HepG2 (cell line): Measurements from ENCODE around the gene EIF4EBP3. TPM values are rescaled to one million over a fixed set of nuclear protein-coding genes. Genes with fewer than 3 reads are reported as not detected.

Experiments used
- ATAC-seq: fragments of 200-7000 bp; cut with Tn5 transposase; 3 replicates; pipeline ENCODE4 v1.9.1; 2020; ENCODE audit warnings: mild to moderate bottlenecking, moderate library complexity
- BruUV-seq: library from RNA; stranded (reverse); fragments of 400-500 nt; replicated peaks from 2 replicates; lab custom pipeline; 2021; lab: Mats Ljungman, UMichigan
- CTCF ChIA-PET: fragments of 300-600 bp; formaldehyde crosslinking; extraction: SDS; loops from one replicate; lab custom pipeline; 2021; ENCODE audit warnings: low total read pairs, inconsistent platforms, low intra/inter-chr PET ratio; lab: Yijun Ruan, JAX
- POLR2A ChIA-PET: fragments of 350-600 bp; sonication (Branson Sonifier 250); formaldehyde crosslinking; loops from one replicate; lab custom pipeline; 2020; ENCODE audit warnings: antibody characterized with exemption, inconsistent platforms; lab: Yijun Ruan, JAX
- DNase-seq: peaks from one replicate; pipeline ENCODE4 v3.0.0-alpha.2; 2015; ENCODE audit warnings: low spot score
- FAIRE-seq: peaks from 3 replicates; lab custom pipeline; 2011; peaks lifted over from hg19 to GRCh38; lab: Jason Lieb, UNC
- H2AFZ ChIP-seq: one replicate; pipeline ENCODE4 v1.6.1; 2011; ENCODE audit warnings: low read length, inconsistent platforms
- H3K27ac ChIP-seq: fragments of 300-600 bp; 3 replicates; pipeline ENCODE4 v1.8.0; 2011; ENCODE audit warnings: mixed run types, mild to moderate bottlenecking, mixed read lengths, low read length, inconsistent platforms; ENCODE audit not compliant: insufficient read depth; ENCODE audit errors: extremely low read length
- H3K27me3 ChIP-seq, 2 experiments: fragments of 200-600 bp in 1 of 2; 2 replicates in 1 of 2; 3 replicates in 1 of 2; pipeline versions ENCODE4 v1.6.0 to v1.8.0; 2011; ENCODE audit warnings: low read length in 2 of 2, mild to moderate bottlenecking in 2 of 2, moderate library complexity in 2 of 2, inconsistent platforms in 1 of 2; ENCODE audit not compliant: insufficient read depth in 2 of 2, control insufficient read depth in 1 of 2
- H3K36me3 ChIP-seq, 2 experiments: fragments of 200-600 bp in 1 of 2; replicated peaks in 1 of 2; 2 replicates in 1 of 2; 3 replicates in 1 of 2; pipeline versions ENCODE4 v1.5.1 to v1.8.0; 2011; ENCODE audit warnings: low read length in 2 of 2, inconsistent platforms in 1 of 2; ENCODE audit not compliant: insufficient read depth in 2 of 2, control insufficient read depth in 1 of 2
- H3K4me1 ChIP-seq: 2 replicates; pipeline ENCODE4 v1.5.1; 2012; ENCODE audit warnings: low read length, inconsistent platforms; ENCODE audit not compliant: insufficient read depth
- H3K4me2 ChIP-seq: 2 replicates; pipeline ENCODE4 v1.6.0; 2011; ENCODE audit warnings: low read depth, low read length, inconsistent platforms
- H3K4me3 ChIP-seq, 3 experiments: fragments of 200-600 bp in 1 of 3; sonication (generic), shearing (Covaris generic) in 1 of 3; replicated peaks in 1 of 3; 2 replicates each; pipeline ENCODE4 v1.5.1; 2011 to 2016; ENCODE audit warnings: low read length in 3 of 3, inconsistent platforms in 2 of 3, low read depth in 2 of 3, mild to moderate bottlenecking in 2 of 3, control low read depth in 1 of 3, mixed read lengths in 1 of 3; ENCODE audit not compliant: insufficient read depth in 1 of 3
- H3K79me2 ChIP-seq: one replicate; pipeline ENCODE4 v1.6.1; 2011; ENCODE audit warnings: low read length, inconsistent platforms; ENCODE audit not compliant: insufficient read depth
- H3K9ac ChIP-seq: 2 replicates; pipeline ENCODE4 v1.6.0; 2011; ENCODE audit warnings: mild to moderate bottlenecking, low read depth, low read length, inconsistent platforms; ENCODE audit not compliant: insufficient read depth
- H3K9me3 ChIP-seq: 2 replicates; pipeline ENCODE4 v1.5.1; 2012; ENCODE audit warnings: mild to moderate bottlenecking, low read length
- H4K20me1 ChIP-seq: 2 replicates; pipeline ENCODE4 v1.6.0; 2011; ENCODE audit warnings: inconsistent platforms, mild to moderate bottlenecking, low read length, moderate library complexity; ENCODE audit not compliant: insufficient read depth
- HES4 ChIP-seq: sonication (generic); formaldehyde crosslinking; IDR thresholded peaks from 2 replicates; pipeline ENCODE4 v1.9.0; 2021; ENCODE audit warnings: mild to moderate bottlenecking, missing genetic modification reagents, borderline replicate concordance
- KAT8 ChIP-seq: IDR thresholded peaks from 2 replicates; pipeline ENCODE4 v1.6.1; 2016; ENCODE audit warnings: missing genetic modification reagents, missing compliant biosample characterization
- NFATC3 ChIP-seq: sonication (generic); formaldehyde crosslinking; IDR thresholded peaks from 2 replicates; pipeline ENCODE4 v1.5.1; 2020; ENCODE audit warnings: mild to moderate bottlenecking, missing genetic modification reagents
- PLRG1 ChIP-seq: fragments of 450-650 bp; conservative IDR thresholded peaks from 2 replicates; pipeline ENCODE4 v1.6.1; 2016
- RARA ChIP-seq: IDR thresholded peaks from 2 replicates; pipeline ENCODE4 v1.6.1; 2016; ENCODE audit warnings: missing genetic modification reagents, missing compliant biosample characterization
- SOX13 ChIP-seq, 3 experiments: fragments of 450-650 bp in 1 of 3; sonication (generic) in 1 of 3; formaldehyde crosslinking in 1 of 3; IDR thresholded peaks in 2 of 3; conservative IDR thresholded peaks in 1 of 3; 2 replicates each; pipeline versions ENCODE4 v1.5.0 to v1.6.1; 2016 to 2020; ENCODE audit warnings: antibody characterized with exemption in 1 of 3, mild to moderate bottlenecking in 1 of 3, missing compliant biosample characterization in 1 of 3, missing genetic modification reagents in 1 of 3, moderate library complexity in 1 of 3
- TOPORS ChIP-seq: sonication (generic); formaldehyde crosslinking; IDR thresholded peaks from 2 replicates; pipeline ENCODE4 v1.8.0; 2023; ENCODE audit warnings: mild to moderate bottlenecking, missing genetic modification reagents
- ZMYM4 ChIP-seq: sonication (generic); formaldehyde crosslinking; IDR thresholded peaks from 2 replicates; pipeline ENCODE4 v1.8.1; 2023; ENCODE audit warnings: mild to moderate bottlenecking, missing genetic modification reagents
- ZNF138 ChIP-seq: sonication (generic); formaldehyde crosslinking; IDR thresholded peaks from 2 replicates; pipeline ENCODE4 v1.5.0; 2020; ENCODE audit warnings: mild to moderate bottlenecking, low read depth, missing genetic modification reagents
- ZNF343 ChIP-seq: sonication (generic); formaldehyde crosslinking; IDR thresholded peaks from 2 replicates; pipeline ENCODE4 v1.4.0; 2020; ENCODE audit warnings: mild to moderate bottlenecking, missing genetic modification reagents
- ZNF574 ChIP-seq: sonication (generic); formaldehyde crosslinking; IDR thresholded peaks from 2 replicates; pipeline ENCODE4 v1.4.0; 2020; ENCODE audit warnings: missing genetic modification reagents
- ZNF597 ChIP-seq: sonication (generic); formaldehyde crosslinking; IDR thresholded peaks from 2 replicates; pipeline ENCODE4 v1.5.0; 2020; ENCODE audit warnings: missing genetic modification reagents
- ZNF615 ChIP-seq: sonication (generic); formaldehyde crosslinking; IDR thresholded peaks from 2 replicates; pipeline ENCODE4 v1.5.0; 2020; ENCODE audit warnings: mild to moderate bottlenecking, missing genetic modification reagents, borderline replicate concordance
- ZNF644 ChIP-seq: IDR thresholded peaks from 2 replicates; pipeline ENCODE4 v1.6.1; 2016; ENCODE audit warnings: low read depth
- in situ Hi-C: cut with HindIII; loops from 2 replicates; pipeline ENCODE4 v1.10.0; 2017; ENCODE audit warnings: low pct_unique_long_range_greater_than_20kb; ENCODE audit not compliant: extremely low pct_ligation_motif_present
- intact Hi-C: fragments of 100-400 bp; cut with micrococcal nuclease; formaldehyde crosslinking; loops from one replicate; pipeline ENCODE4 v1.10.0; 2022; ENCODE audit not compliant: unreplicated experiment
- polyA plus RNA-seq, 8 experiments: library from polyadenylated mRNA; depleted of rRNA in 3 of 8; stranded (reverse) in 7 of 8; unstranded in 1 of 8; fragments of >200 nt; fragmentation: Illumina TruSeq in 4 of 8; extraction: Trizol in 4 of 8; gene quantifications; 2 replicates each; pipeline versions ENCODE4 v1.2.1 to v1.2.3, GENCODE V29; 2011 to 2016; ENCODE audit warnings: low read depth in 4 of 8, missing spikeins in 1 of 8, mixed read lengths in 1 of 8; ENCODE audit not compliant: insufficient read depth in 1 of 8
- total RNA-seq, 5 experiments: library from RNA; depleted of rRNA; stranded (reverse); fragments of >200 nt; fragmentation: Illumina TruSeq; extraction: Trizol; gene quantifications; 2 replicates each; pipeline ENCODE4 v1.2.3, GENCODE V29; 2016; ENCODE audit warnings: low read depth in 1 of 5

The EIF4EBP3 gene
- total and polyA plus RNA-seq, 2 of the 13 experiments (the other 11 are each of a cell fraction or from before 2014, with no cell fraction given), result 0.61 to 1.7 TPM

- TF ChIP-seq ZNF574 (CRISPR knock-in tag) (peak; percentile 68), ZMYM4 (CRISPR knock-in tag) (peak; percentile 64)
Measured at GRCh38 chr5:140547508-140548299, at the start of gene EIF4EBP3 (continued).

- in situ Hi-C loops, result no loop called here
- Histone ChIP-seq H3K4me3 (no peak overlapping the region), H3K36me3 (peaks cover 3 to 22% of the 10 kb centered on the region in 2 experiments; a peak in 4 of 5 replicates), H3K4me1 (peaks cover 19% of the 10 kb centered on the region), H3K9ac (no peak overlapping the region), H3K4me2 (no peak overlapping the region), H4K20me1 (no peaks in the 10 kb centered on the region), H3K27me3 (no peaks in the 10 kb centered on the region), H3K79me2 (no peaks in the 10 kb centered on the region), H3K9me3 (no peaks in the 10 kb centered on the region), H3K27ac (peak overlapping the region; percentile 14), H2AFZ (no peak overlapping the region)
- ATAC-seq (peak; percentile 85), DNase-seq (peak; percentile 56), FAIRE-seq (no peak)
- BruUV-seq, result no TSS peak
- intact Hi-C loops, result loop anchor here (10.0 kb wide), 1 partner anchor 123 kb away; no protein-coding TSS in a partner anchor
- POLR2A ChIA-PET, result interaction anchor here (0.7 kb wide), 1 partner anchor 13 kb away, joined by 3 read pairs; no protein-coding TSS in a partner anchor
- CTCF ChIA-PET, result no interaction called here
- TF ChIP-seq ZNF343 (no peak), KAT8 (CRISPR knock-in tag) (0 out of 2 replicates have a peak, but pooled peaks have one; percentile 16), RARA (no peak), NFATC3 (no peak), PLRG1 (no peak), HES4 (CRISPR knock-in tag) (no peak), TOPORS (CRISPR knock-in tag) (no peak), ZNF138 (CRISPR knock-in tag) (no peak), ZNF597 (no peak), ZNF644 (CRISPR knock-in tag) (peak; percentile 56; the same call in 1 of the 2 replicates), ZNF615 (CRISPR knock-in tag) (no peak), SOX13 (IDR thresholded peaks at IDR 0.05) (no peak), SOX13 (CRISPR knock-in tag; conservative IDR thresholded peaks at IDR 0.05 in 1 of 2, IDR thresholded peaks at IDR 0.05 in 1 of 2) (peak in 1 of 2 experiments; percentile 85; a peak in 2 of 4 replicates)
Measured at GRCh38 chr5:140497897-140498296, 49.6 kb upstream of the EIF4EBP3 start.
